Mesenchymal stem cell (in vitro differentiated cells and primary cell): Measurements from ENCODE around the gene LY6G5C.

Experiments
- DNase-seq: peaks from one replicate; pipeline ENCODE4 v3.0.0-alpha.2; 2013
- H2AFZ ChIP-seq: one replicate; pipeline ENCODE4 v1.6.1; 2013; ENCODE audit warnings: low read depth, mild to moderate bottlenecking, control low read depth, inconsistent platforms, low read length, moderate library complexity
- H2AK5ac ChIP-seq: 2 replicates; pipeline ENCODE4 v1.6.1; 2013; ENCODE audit warnings: low read length, moderate library complexity, mild to moderate bottlenecking, inconsistent platforms; ENCODE audit not compliant: severe bottlenecking
- H2BK120ac ChIP-seq: one replicate; pipeline ENCODE4 v1.6.1; 2013; ENCODE audit warnings: low read depth, mild to moderate bottlenecking, inconsistent platforms, low read length, moderate library complexity
- H2BK12ac ChIP-seq, 2 experiments: one replicate each; pipeline ENCODE4 v1.6.1; 2013; ENCODE audit warnings: inconsistent platforms in 2 of 2, low read length in 2 of 2, mild to moderate bottlenecking in 2 of 2, moderate library complexity in 2 of 2, control low read depth in 1 of 2
- H2BK15ac ChIP-seq: one replicate; pipeline ENCODE4 v1.6.1; 2013; ENCODE audit warnings: mild to moderate bottlenecking, low read depth, inconsistent platforms; ENCODE audit not compliant: poor library complexity, severe bottlenecking
- H2BK5ac ChIP-seq: 2 replicates; pipeline ENCODE4 v1.6.1; 2013; ENCODE audit warnings: low read depth, mild to moderate bottlenecking, low read length, control low read depth, inconsistent platforms; ENCODE audit not compliant: poor library complexity, severe bottlenecking
- H3K14ac ChIP-seq, 2 experiments: one replicate each; pipeline ENCODE4 v1.6.1; 2013; ENCODE audit warnings: inconsistent platforms in 2 of 2, low read length in 2 of 2, control low read depth in 1 of 2, mild to moderate bottlenecking in 1 of 2, moderate library complexity in 1 of 2
- H3K18ac ChIP-seq, 2 experiments: one replicate each; pipeline ENCODE4 v1.6.1; 2013; ENCODE audit warnings: inconsistent platforms in 2 of 2, low read length in 2 of 2, control low read depth in 1 of 2, low read depth in 1 of 2, mild to moderate bottlenecking in 1 of 2
- H3K23ac ChIP-seq, 2 experiments: one replicate each; pipeline ENCODE4 v1.6.1; 2013; ENCODE audit warnings: inconsistent platforms in 2 of 2, low read length in 2 of 2, mild to moderate bottlenecking in 2 of 2, moderate library complexity in 2 of 2, control low read depth in 1 of 2
- H3K27ac ChIP-seq: 2 replicates; pipeline ENCODE4 v1.5.1; 2013; ENCODE audit warnings: mild to moderate bottlenecking, moderate library complexity, low read length, control low read depth, inconsistent platforms; ENCODE audit not compliant: poor library complexity, severe bottlenecking
- H3K27me3 ChIP-seq, 2 experiments: 2 replicates each; pipeline versions ENCODE4 v1.6.1 to v1.7.0; 2013; ENCODE audit warnings: low read length in 2 of 2, mild to moderate bottlenecking in 2 of 2, moderate library complexity in 2 of 2, control low read depth in 1 of 2, inconsistent platforms in 1 of 2; ENCODE audit not compliant: control insufficient read depth in 1 of 2, insufficient read depth in 1 of 2
- H3K36me3 ChIP-seq, 2 experiments: 2 replicates each; pipeline versions ENCODE4 v1.6.1 to v1.7.0; 2013; ENCODE audit warnings: low read length in 2 of 2, control low read depth in 1 of 2, inconsistent platforms in 1 of 2, low read depth in 1 of 2, mild to moderate bottlenecking in 1 of 2; ENCODE audit not compliant: insufficient read depth in 2 of 2, control insufficient read depth in 1 of 2
- H3K4ac ChIP-seq, 2 experiments: one replicate each; pipeline ENCODE4 v1.6.1; 2013; ENCODE audit warnings: inconsistent platforms in 2 of 2, low read length in 2 of 2, mild to moderate bottlenecking in 2 of 2, moderate library complexity in 2 of 2, control low read depth in 1 of 2, low read depth in 1 of 2
- H3K4me1 ChIP-seq: 2 replicates; pipeline ENCODE4 v1.6.1; 2013; ENCODE audit warnings: low read depth, low read length, control low read depth; ENCODE audit not compliant: control insufficient read depth, insufficient read depth
- H3K4me2 ChIP-seq: 2 replicates; pipeline ENCODE4 v1.6.1; 2013; ENCODE audit warnings: low read length, mild to moderate bottlenecking, inconsistent platforms; ENCODE audit not compliant: poor library complexity, severe bottlenecking
- H3K4me3 ChIP-seq, 2 experiments: 2 replicates each; pipeline versions ENCODE4 v1.5.1 to v1.7.0; 2013; ENCODE audit warnings: low read length in 2 of 2, mild to moderate bottlenecking in 2 of 2, control low read depth in 1 of 2, low read depth in 1 of 2; ENCODE audit not compliant: insufficient read depth in 1 of 2
- H3K79me1 ChIP-seq: replicated peaks from 2 replicates; pipeline ENCODE4 v1.6.1; 2013; ENCODE audit warnings: mild to moderate bottlenecking, control low read depth, low read length, inconsistent platforms; ENCODE audit not compliant: poor library complexity, severe bottlenecking
- H3K9ac ChIP-seq: 2 replicates; pipeline ENCODE4 v1.7.0; 2013; ENCODE audit warnings: mild to moderate bottlenecking, low read length, moderate library complexity
- H3K9me3 ChIP-seq: 2 replicates; pipeline ENCODE4 v1.7.0; 2013; ENCODE audit warnings: mild to moderate bottlenecking, low read length; ENCODE audit not compliant: control insufficient read depth
- H4K8ac ChIP-seq: one replicate; pipeline ENCODE4 v1.6.1; 2013; ENCODE audit warnings: inconsistent platforms, mild to moderate bottlenecking, low read length, moderate library complexity
- H4K91ac ChIP-seq: one replicate; pipeline ENCODE4 v1.6.1; 2013; ENCODE audit warnings: mild to moderate bottlenecking, low read length, inconsistent platforms
- WGBS: methylation state at CpG from one replicate; pipeline ENCODE4 v1.1.7; 2013; ENCODE audit warnings: mixed read lengths; 5-methylcytosine and 5-hydroxymethylcytosine counted together

LY6G5C gene

DNA sequence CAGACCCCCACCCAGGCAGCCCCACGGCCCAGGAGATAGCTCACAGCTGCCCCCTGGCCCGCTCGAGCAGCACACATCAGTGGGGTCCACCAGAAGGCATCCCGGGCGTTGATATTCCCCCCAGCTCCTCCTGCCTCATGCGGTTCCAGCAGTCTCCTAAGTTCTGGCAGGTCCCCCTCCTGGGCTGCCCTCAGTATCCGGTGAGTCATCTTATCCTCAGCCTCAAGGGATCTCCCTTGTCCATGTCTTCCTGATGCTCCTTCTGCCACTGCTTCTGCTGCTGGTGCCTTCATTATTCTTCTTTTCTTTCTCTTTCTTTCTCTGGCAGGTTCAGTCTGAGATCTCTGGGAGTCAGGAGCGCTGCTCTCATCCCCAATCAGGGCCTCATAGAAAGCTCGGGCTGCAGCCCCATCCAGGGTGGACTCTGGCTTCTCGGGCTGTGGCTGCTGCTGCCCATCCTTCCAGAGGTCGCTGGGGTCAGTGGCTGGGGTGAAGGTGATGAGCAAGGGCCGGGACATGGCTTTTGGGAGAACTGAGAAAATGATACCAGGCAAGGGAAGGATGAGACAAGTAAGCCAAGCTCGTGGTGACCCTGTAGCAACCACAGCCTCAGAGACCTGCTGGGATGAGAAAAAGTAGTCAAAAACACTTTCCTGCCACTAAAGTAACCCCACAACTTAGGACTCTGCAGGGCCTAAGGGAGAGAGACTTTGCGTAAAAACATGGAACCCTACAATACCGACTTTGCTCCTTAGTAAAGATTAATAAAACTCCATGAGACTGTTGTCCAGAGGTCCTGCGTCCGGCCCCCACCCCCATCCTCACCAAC, 16.7 kb downstream of the LY6G5C start:
- peak overlapping the region in 1 of 2 experiments; percentile 37 for H3K23ac ChIP-seq
- peaks cover 29% of the 10 kb centered on the region for H3K4me1 ChIP-seq
- H3K14ac ChIP-seq: peak overlapping the region in 1 of 2 experiments; percentile 62
- peak; percentile 89 for DNase-seq
- H3K36me3 ChIP-seq: peaks cover 39 to 46% of the 10 kb centered on the region in 2 experiments
- H3K79me1 ChIP-seq: peaks cover 24% of the 10 kb centered on the region
- H2BK15ac ChIP-seq: peak overlapping the region; percentile 14
- H3K27ac ChIP-seq: peak overlapping the region; percentile 89
- H2BK120ac ChIP-seq: peak overlapping the region; percentile 65
- H2BK12ac ChIP-seq: peak overlapping the region; percentile 55 to 73
- no peaks in the 10 kb centered on the region for H3K9me3 ChIP-seq
- peak overlapping the region; percentile 52 for H2BK5ac ChIP-seq
- peak overlapping the region; percentile 86 for H4K91ac ChIP-seq
- H3K27me3 ChIP-seq: no peaks in the 10 kb centered on the region
- peak overlapping the region; percentile 49 to 97 for H3K4me3 ChIP-seq
- peak overlapping the region; percentile 82 for H2AK5ac ChIP-seq
- H3K4me2 ChIP-seq: peak overlapping the region; percentile 90
- H3K18ac ChIP-seq: peak overlapping the region; percentile 91 to 92
- H3K9ac ChIP-seq: peak overlapping the region; percentile 97
- peak overlapping the region; percentile 82 for H4K8ac ChIP-seq
- 19% methylated on average over 17 of the region's 17 CpGs for WGBS
- peak overlapping the region; percentile 93 to 94 for H3K4ac ChIP-seq
- H2AFZ ChIP-seq: peak overlapping the region; percentile 2

DNA sequence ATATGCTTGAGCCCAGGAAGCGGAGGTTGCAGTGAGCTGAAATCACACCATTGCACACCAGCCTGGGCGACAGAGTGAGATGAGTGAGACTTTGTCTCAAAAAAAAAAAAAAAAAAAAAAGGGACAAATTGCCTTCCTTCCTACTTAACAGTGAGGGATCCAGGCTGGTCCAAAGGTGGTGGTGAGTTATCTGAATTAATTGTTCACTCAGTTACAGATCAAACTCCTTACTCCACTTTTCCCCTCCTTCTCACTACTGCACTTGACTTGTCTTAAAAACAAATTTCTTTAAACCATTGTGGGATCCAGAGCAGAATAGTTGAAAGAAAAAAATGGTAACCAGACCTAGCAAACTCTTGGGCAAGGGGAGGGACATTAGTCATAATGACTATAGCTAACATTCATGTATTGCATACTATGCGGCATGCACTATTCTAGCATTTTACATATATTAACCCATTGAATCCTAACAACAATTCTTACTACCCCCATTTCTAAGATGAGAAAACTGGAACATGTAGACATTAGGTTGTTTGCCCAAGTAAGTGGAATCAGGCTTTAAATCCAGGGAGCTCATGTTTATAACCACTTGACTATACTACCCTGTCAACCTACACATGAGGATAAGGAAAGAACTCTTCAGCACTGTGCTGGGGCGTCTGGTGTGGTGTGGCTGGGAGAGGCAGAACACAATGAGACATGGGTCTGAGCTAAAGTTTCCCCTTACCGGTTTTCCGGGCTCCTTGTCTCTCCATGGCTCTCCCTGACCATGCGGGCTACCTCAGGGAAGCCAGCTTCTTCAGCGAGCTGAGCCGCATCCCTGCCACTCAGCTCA, 17.5 kb downstream of the LY6G5C start:
- Histone ChIP-seq H2BK5ac (no peak overlapping the region), H3K4me3 (peak overlapping the region in 1 of 2 experiments; percentile 97), H3K27me3 (no peaks in the 10 kb centered on the region), H3K18ac (peak overlapping the region; percentile 49 to 91), H2AFZ (no peak overlapping the region), H4K8ac (peak overlapping the region; percentile 21), H3K4ac (peak overlapping the region; percentile 78 to 94), H3K14ac (peak overlapping the region in 1 of 2 experiments; percentile 62), H3K79me1 (peaks cover 21% of the 10 kb centered on the region), H3K4me2 (peak overlapping the region; percentile 90), H3K4me1 (peaks cover 36% of the 10 kb centered on the region), H2BK120ac (no peak overlapping the region), H2AK5ac (peak overlapping the region; percentile 82), H3K36me3 (peaks cover 35 to 39% of the 10 kb centered on the region in 2 experiments), H3K27ac (peak overlapping the region; percentile 89), H3K23ac (peak overlapping the region in 1 of 2 experiments; percentile 50), H3K9ac (peak overlapping the region; percentile 97), H3K9me3 (no peaks in the 10 kb centered on the region), H4K91ac (peak overlapping the region; percentile 86), H2BK12ac (peak overlapping the region in 1 of 2 experiments; percentile 73), H2BK15ac (no peak overlapping the region)
- DNase-seq: peak; percentile 54
- WGBS: 84% methylated on average over 7 of the region's 9 CpGs

DNA sequence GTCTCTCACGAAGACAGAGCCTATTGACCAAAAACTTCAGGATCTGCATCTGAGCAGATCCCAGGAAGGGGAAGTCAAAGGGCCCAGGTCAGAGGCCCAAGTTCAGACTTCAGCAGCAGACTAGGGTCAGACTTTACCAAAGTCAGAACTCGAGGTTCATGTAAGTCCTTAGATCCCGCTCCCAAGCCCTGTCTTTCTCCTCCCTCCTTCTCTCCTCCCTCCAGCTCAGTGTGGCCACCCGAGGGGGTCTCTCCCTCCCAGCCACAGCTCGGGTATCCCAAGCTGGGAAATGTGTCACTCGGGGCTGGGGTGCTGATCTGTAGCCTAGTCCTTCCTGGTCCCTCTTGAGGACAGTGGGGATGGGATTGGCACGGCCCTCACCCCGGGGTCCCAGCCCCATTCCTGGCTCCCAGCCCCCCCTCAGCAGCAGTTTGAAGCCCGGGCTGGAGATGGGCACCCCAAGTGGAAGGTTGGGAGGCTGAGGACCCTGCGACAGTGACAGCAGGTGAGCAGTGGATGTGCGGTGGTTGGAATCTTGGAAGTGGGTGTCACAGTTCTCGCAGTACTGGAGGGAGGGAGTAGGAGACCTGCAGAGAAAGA, 18.6 kb downstream of the LY6G5C start:
- Histone ChIP-seq H4K91ac (no peak overlapping the region), H3K4ac (no peak overlapping the region), H3K27ac (no peak overlapping the region), H3K14ac (no peak overlapping the region), H3K18ac (no peak overlapping the region), H3K4me3 (no peak overlapping the region), H2BK5ac (no peak overlapping the region), H2AK5ac (peak overlapping the region; percentile 9), H3K9me3 (no peaks in the 10 kb centered on the region), H3K27me3 (no peaks in the 10 kb centered on the region), H2BK12ac (peak overlapping the region; percentile 0 to 30), H2AFZ (no peak overlapping the region), H2BK120ac (peak overlapping the region; percentile 19), H3K79me1 (peaks cover 17% of the 10 kb centered on the region), H3K4me2 (no peak overlapping the region), H3K9ac (no peak overlapping the region), H3K23ac (no peak overlapping the region), H3K36me3 (peaks cover 32 to 39% of the 10 kb centered on the region in 2 experiments), H2BK15ac (no peak overlapping the region), H4K8ac (no peak overlapping the region), H3K4me1 (peaks cover 37% of the 10 kb centered on the region)
- 93% methylated on average over 12 of the region's 12 CpGs for WGBS
- DNase-seq: no peak
